Hematopoietic multipotent progenitor cell treated with erythropoietin and hydrocortisone succinate and interleukin-3 and kit ligand, for 6 days (in vitro differentiated cells): ENCODE measurements around the gene TRPC1.

Source experiments
- DNase-seq: peaks from one replicate; pipeline ENCODE4 v3.0.0-alpha.2; 2015

TRPC1 gene

DNA sequence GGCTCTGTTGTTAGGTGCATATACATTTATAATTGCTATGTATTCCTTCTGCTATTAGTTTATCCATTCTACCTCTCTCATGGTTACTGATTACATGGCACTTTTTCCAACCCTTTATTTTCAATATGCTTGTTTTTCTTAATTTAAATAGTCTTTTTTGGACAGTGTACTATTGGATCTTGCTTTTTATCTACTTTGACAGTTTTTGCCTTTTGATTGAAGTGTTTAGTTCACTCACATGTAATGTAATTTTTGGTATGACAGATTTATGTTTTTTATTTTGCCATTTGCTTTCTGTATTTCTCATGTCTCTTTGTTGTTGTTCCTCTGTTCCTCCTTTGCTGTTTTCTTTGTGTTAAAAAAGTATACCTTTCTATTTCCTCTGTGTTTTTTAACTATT is 44.5 kb downstream of the TRPC1 start:
- no peak for DNase-seq

DNA sequence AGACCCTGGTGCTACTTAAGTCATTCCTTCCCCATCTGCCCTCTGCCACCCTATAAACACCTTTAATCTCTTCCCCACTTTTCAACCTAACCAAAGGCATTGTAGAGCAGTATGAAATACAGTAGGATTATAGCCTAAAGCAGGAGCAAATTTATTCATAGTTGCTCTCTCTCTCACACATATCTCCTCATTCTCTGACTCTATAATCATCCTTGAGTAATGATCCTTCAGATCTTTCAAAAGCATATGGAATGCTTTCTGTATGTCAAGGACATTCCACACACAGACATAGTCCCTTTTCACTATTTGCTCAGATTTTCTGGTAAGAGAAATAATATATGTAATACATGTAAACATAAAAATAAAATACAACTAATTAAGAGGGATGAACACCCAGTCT is 54.1 kb downstream of the TRPC1 start:
- no peak for DNase-seq

DNA sequence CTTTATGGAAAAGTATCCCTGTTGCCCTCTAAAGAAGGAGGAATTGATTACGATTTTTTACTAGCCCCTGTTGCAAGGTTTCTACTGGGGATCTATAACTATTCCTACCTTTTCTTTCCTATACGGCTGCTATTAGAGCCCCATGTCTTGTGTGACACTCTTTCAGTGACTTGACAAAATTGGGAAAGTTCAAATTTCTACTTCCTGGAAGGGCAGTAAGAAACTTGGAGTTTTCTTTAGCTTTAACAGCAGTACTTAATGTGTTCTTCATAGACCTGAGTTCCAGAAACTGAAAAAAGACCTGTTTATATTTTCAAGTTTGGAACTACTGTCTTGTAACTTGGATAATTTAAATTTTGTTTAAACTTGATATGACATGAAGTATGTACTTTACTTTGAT is 54.7 kb downstream of the TRPC1 start:
- no peak for DNase-seq

DNA sequence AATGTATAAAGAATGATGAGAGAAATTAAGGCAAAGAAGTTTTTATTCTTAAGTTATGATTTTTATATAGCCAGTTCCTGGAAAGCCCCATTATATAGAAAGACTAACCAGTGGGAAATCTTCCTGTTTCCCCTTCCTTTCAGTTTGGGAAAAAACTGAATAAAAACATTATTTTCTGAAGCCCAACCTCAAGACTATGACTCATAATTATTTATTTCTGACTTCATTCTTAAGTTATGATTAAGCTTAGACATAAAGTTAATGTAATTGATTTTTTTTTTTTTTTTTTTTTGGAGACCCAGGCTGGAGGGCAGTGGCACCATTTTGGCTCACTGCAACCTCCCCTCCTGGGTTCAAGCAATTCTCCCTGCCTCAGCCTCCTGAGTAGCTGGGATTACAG is 55.8 kb downstream of the TRPC1 start:
- no peak for DNase-seq

DNA sequence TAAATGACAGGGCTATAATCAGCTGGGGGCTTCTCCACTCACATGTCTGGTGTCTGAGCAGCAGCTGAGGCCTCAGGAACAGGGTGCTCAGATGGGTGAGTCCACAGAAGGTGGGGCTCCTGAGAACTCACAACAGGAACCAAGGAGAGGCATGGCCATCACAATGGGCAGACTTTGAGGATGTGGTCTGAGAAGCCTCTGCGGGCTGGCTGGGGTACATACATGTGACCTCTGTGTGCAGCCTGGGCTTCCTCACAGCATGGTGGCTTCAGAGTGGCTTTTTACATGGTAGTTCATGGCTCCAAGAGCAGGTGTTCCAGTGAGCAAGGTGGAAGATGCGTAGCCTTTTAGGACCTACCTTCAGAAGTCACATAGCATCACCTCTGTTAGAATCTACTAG is 58.8 kb downstream of the TRPC1 start:
- DNase-seq = no peak

DNA sequence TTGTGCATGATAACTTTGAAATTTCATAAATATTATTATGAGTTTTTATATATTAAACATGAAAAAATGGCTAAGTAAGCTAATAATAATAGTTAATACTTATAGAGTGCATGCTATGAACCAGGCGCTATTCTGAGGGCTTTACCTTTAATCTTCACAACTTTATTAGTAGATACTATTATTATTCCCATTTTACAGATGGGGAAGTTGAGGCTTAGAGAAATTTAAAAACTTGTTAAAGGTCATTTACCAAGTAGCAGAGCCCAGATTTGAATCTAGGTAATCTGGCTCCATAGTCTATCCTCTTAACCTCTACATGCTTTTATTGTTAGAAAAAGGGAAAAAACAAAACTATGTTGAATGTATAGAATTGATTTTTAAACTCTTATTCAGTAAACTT is 60.4 kb downstream of the TRPC1 start:
- no peak for DNase-seq

DNA sequence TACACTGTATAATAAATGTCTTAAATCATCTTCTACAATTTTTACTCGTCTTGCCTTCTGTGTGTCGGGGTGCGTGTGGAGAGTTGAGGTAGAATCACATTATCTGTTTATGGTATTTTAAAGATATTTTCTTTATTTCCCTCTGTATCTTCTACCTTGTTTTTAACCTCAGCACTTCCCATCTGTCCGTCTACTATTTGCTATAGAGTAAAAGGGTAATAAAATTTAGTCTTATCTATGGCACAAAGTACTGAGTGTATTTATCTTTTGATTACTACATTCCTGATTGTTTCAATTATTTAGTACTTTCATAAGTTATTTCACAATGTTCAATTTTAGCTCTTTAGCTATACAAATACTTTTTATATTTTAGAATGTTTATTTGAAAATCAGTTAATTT is 62.2 kb downstream of the TRPC1 start:
- no peak for DNase-seq

DNA sequence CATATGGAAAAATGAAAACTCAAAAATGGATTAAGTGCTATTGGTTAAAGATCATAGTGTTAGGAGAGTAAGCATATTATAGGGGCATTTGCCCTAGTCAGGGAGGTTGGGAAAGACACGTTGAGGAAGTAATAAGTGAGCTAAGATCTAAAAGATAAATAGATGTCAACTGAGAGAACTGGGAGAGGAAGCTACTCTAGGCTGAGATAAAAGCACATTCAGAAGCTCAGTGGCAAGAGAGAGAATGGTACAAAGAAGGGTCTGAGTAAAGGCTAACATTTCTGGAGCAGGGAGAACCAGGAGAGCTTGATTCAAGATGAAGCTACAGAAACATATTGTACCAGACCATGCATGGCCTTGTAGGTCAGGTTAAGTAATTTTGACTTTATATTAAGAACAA is 63.9 kb downstream of the TRPC1 start:
- DNase-seq = peak; percentile 50

DNA sequence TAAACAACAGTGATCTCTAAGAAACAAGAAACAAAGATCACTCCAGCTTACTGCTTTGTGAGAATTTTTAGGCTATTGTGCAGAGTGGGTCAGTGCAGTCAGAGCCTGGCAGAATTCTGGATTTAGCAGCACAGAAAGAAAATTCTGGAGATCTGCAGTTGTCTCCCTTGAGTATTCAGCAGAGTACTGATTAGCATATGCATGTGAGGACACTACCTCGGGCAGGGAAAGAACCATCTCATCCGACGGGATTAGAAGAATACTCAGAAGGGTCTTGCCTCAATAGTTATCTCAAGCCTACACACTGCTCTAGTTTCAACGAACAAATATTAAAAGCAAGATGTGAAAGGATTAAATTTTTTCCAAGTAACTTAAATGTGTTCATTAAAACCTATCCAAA is 70.7 kb downstream of the TRPC1 start:
- DNase-seq = no peak

DNA sequence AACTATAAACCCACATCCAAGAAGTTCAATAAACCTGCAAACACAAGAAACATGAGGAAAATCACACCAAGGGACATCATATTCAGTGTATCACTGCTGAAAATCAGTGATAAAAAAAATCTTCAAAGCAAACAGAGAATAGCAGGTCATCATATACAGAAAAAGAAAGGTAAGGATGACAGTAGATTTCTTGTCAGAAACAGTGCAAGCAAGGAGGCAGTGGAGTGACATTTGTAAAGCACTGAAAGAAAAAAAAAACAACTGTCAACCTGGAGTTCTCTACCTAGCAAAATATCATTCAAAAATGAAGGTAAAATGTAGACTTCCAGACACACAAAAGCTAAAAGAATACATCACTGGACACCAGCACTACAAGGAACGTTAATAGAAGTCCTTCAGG is 71.5 kb downstream of the TRPC1 start:
- no peak for DNase-seq

DNA sequence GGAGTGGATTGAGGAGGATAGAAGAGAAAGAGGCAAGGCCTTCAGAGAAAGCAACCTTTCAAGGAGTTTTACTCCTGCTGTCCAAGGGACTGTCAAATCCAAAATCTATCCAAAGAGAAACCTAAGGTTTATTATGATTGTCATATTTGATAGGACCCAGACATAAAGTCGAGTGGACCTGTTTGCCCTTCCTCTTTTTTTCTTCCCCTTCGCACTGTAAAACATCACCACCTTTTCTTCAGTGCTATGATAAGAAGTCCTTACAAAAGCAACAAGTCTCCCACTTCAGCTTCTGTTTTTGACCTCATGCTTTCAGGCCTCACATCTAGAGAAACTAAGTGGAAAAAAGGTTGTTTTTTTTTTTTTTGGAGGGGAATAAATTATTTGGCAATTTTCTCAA is 73.0 kb downstream of the TRPC1 start:
- no peak for DNase-seq

DNA sequence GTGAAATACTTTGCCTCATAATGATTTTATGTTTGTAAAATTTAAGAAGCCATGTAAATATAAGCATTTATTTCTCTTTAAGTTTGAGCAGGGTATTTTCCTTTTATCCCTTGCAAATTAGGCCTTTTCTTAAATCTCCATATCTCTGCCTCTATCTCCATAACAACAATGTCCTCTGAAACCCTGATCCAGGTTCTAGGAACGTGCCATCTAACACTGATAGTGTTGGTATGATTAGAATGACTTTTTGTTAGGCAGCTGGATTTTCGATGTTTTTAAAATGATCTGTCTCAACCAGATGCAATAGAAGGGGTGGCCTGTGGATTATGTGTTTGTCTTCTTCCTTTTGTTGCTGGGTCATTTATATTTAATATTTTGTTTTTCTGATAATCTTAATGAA is 77.9 kb downstream of the TRPC1 start:
- DNase-seq = no peak

DNA sequence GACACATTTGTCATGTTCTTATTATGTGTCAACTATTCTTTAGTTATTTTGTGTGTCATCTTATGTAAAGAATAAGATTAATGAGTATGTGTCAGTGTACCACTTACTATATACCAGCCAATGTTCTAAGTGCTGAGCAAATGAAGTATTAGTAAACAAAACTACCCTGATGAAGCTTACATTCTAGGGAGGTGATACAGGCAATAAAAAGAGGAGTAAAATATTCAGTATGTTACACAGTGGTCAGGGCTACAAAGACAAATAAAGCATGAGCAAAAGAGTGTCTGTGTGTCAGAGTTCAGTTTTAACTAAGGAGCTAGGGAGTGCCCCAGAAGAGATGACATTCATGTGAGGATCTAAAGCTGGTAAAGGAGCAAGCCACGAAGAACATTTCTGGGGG is 79.1 kb downstream of the TRPC1 start:
- DNase-seq = no peak

DNA sequence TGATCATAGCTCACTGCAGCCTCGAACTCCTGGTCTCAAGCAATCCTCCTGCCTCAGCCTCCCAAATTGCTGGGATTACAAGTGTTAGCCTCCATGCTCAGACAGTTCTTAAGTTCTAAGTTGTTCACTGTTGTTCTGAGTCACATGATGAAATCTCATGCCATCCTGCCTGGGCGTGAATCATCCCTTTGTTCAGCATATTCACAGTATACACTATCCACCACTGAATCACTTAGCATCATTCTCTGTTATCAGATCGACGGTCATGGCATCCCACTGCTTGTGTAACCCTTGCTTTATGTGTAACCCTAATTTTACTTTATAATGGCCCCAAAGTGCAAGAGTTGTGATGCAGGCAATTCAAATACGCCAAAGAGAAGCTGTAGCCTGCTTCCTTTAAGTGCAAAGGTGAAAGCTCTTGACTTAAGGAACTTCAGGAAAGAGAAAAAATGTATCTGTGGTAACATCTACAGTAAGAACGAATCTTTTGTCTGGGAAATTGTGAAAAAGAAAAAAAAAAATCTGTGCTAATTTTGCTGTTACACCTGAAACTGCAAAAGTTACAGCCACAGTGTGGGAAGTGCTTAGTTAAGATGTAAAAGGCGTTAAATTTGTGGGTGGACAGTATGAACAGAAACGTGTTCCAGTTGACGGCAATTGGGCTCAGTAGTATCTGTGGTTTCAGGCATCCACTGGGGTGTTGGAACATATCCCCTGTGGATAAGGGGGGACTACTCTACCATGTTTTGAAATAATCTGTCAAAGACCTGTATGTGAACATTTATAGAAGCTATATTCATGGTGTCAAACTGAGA is 84.5 kb downstream of the TRPC1 start:
- DNase-seq = no peak

DNA sequence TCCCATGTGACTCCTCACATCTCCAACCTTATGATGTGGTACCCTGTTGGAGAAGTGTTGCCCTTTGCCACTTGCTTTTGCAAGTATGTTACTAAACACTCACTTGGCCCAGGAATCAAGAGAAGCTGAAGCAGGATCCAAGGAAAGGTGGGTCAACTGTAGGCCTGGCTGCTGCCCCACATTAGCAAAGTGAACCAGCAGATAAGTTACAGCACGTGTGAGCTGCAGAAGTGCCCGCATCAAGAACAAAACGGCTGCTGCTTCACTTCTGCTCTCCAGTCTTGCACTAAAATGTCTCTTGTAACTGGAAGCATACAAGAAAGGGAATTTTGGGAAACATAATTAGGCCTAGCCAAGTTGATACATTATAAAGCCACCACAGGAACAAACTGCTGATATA is 85.4 kb downstream of the TRPC1 start:
- DNase-seq = no peak

DNA sequence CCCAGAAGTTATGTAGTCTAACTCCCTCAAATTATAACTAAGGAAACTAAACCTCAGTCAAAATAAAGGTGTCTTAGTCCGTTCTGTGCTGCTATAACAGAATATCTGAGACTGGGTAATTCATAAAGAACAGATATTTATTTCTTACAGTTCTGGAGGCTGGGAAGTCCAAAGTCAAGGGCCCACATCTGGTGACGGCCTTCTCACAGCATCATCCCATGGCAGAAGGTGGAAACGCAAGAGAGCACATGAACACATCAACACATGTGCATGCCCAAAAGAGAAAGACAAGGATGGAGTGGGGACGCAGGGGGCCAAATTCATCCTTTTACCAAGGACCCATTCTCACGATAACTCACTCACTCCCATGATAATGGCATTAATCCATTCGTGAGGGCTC is 92.0 kb downstream of the TRPC1 start:
- no peak for DNase-seq

DNA sequence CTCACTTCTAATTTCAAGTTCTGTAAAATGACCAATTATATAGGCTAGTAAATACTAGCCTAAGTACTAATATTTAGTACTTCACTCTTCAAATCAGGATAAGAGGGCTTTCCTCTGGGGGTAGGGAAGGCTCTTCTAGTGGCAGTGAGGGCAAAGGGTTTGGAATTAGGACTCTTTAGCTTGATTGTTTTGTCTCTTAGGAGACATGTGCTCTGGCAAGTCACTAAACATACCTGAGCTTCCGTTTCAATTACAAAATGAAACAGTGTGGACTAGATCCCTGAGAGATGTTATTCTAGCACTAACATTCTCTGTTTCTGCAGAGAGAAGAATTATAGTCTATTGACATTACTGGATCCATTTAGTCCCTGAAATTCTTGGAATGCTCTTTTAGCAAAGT is 93.5 kb downstream of the TRPC1 start:
- DNase-seq = no peak

DNA sequence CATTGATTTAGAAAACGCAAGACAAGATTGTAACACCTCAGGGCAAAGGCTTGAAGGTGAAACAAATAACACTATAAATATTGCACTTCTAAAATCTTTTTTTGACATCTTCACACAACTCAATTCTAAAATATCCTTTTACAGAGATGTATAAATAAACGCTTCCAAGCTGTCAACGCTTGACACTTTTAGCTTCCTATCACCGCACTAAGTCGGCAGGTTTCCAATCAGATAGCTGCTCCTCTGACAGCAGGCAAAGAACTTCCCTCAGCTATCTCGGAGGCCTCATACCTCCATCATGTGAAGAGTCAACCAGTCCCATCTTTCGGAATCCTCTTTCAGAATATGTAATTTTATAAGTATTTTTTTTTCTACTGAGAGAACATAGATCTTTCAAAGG is 94.1 kb downstream of the TRPC1 start:
- DNase-seq = no peak

DNA sequence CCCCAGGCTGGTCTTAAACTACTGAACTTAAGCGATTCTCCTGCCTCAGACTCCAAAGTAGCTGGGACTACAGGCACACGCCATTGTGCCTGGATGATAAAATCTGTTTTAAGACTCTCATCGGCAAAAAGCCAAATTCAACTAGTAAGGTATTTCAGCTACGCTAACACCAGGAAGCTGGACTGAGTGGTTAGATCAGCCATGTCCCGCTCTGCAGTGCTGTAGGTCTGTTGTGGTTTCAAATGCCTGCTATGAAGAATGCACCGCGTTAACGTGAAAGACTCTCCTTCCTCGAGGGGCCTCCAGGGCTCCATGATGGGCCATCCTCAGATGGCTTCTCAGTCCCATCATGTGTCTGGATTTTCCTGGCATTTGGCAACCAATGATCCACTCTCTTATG is 94.8 kb downstream of the TRPC1 start:
- no peak for DNase-seq

DNA sequence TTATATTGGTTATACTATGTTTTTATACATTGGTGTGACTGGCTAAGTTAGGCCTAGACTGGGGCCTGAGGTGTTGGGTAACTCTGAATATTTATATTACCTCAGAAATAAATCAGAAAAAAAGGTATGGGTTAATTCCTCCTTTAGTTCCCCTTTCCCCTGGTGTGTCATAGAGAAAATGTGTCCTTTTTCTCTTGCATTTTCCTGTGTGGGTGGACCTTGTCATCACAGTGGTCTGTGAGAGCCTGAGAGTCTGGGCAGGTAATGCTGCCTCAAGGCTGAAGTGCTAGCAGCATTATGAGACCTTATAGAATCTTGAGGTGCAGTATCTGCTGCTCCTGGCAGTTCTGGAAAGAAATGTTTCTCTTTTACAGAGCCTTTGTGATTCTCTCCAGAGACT is 95.3 kb downstream of the TRPC1 start:
- no peak for DNase-seq

DNA sequence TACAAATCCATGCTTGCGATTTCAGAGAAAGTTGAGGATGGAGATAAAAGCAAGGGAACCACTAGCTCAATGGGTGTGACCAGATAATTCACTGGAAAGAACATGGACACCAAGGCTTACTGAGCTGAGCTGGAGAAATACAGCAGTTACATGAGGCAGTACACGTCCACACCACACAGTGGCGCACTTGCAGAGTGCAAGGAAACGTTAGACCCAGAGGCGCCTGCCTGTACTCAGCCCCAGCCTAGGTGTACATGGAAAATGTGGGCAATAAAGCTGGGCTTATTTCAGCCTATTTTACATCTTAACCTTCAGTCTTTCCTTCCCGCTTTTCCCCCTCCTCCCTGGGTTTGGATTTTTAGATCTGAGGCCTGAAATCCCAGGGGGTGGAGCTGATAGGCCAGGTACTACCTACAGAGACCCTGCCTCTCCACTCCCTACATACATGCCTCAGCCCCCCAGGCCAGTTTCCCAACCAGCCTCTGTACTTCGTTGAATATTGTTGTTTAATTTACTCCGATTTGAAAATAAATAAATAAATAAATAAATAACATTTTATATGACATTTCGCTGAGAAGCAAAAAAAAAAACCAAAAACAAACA is 105.0 kb downstream of the TRPC1 start:
- DNase-seq = peak; percentile 90

DNA sequence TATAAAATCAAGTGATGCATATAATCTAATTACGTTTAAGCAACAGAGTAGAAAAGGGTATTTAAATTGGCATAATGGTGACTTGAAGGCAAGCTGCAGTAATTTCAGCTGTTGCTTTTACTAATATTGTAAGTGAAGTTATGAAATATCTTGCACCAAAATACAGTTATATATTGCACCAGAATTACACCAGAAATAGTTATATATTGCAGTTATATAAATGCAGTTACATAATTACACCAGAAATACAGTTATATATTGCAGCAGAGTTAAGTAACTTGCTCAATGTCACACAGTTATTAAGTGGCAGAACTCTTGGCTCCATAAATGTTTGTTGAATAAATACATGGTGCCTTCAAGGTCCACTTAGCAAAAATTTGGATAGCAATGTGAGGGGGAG is 113.7 kb downstream of the TRPC1 start:
- peak; percentile 9 for DNase-seq

DNA sequence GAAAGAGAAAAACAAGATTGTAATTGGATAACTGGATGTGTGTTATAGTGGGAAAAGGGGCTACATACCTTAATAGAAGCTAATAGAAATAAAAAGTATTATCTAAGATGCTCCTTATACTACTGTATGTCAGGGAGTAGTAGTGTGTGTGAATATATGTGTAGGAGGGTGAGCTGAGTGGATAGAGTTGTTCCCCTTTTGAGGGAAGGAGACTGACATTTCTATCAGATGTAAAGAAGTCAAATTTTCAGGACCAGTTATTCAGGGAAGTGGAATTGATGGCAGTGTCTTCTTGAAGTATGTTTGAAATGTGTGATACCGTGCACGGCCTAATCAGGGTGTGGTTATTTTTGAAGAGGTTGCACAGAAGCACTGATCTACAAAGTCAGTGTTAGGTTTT is 116.0 kb downstream of the TRPC1 start:
- DNase-seq = no peak

DNA sequence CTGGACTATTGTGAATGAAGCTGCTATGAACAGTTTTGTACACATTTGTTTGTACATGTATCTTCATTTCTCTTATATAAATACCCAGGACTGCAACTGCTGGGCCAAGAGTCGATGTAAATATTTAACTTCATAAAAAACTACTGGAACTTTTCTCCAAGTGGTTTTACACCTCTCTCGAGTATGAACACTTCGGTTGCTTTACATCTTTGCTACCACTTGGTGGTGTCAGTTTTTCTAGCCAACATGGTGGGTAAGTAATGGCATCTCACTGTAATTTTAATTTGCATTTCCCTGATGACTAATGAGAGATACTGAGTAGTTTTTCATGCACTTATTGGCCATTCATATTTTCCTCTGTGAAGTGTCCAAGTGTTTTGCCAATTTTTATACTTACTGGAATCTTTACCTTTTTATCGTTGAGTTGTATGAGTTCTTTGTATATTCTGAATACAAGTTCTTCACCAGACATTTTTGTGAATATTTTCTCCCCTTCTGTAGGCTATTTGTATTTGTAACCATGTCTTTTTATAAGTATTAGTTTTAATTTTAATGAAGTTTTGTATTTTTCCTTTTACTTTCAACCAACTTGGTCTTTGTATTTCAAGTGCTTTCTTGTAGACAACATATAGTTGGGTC is 120.6 kb downstream of the TRPC1 start:
- peak; percentile 71 for DNase-seq
